CD4-positive, alpha-beta T cell (primary cell): ENCODE results near the gene MYO15B. TPM values are rescaled to one million over a fixed set of nuclear protein-coding genes. Genes with fewer than 3 reads are reported as not detected.

Experiments used
- ATAC-seq: fragments of 200-7000 bp; cut with Tn5 transposase; one replicate; pipeline ENCODE4 v1.10.0; 2022; ENCODE audit warnings: mild to moderate bottlenecking; ENCODE audit not compliant: poor library complexity
- CTCF ChIA-PET: fragments of 350-600 bp; sonication (Branson Sonifier 250); formaldehyde crosslinking; loops from one replicate; lab custom pipeline; 2021; ENCODE audit warnings: antibody characterized with exemption, inconsistent platforms; lab: Charles Lee
- POLR2A ChIA-PET: fragments of 350-600 bp; sonication (Branson Sonifier 250); formaldehyde crosslinking; loops from one replicate; lab custom pipeline; 2021; ENCODE audit warnings: antibody characterized with exemption, inconsistent platforms; lab: Charles Lee
- DNase-seq, 14 experiments: peaks; one replicate each; pipeline ENCODE4 v3.0.0-alpha.2; 2013 to 2020; ENCODE audit warnings: mixed read lengths in 2 of 14
- H3K27ac ChIP-seq, 2 donors: one replicate each; pipeline versions ENCODE4 v1.5.1 to v1.7.0; 2013; ENCODE audit warnings: low read length in 2 of 2, low read depth in 1 of 2, mild to moderate bottlenecking in 1 of 2
- H3K27me3 ChIP-seq, 2 experiments: 1 replicate in 1 of 2; 2 replicates in 1 of 2; pipeline versions ENCODE4 v1.6.1 to v1.7.0; 2013; ENCODE audit warnings: low read length in 2 of 2, control low read depth in 1 of 2, mild to moderate bottlenecking in 1 of 2, moderate library complexity in 1 of 2; ENCODE audit not compliant: insufficient read depth in 2 of 2, control insufficient read depth in 1 of 2
- H3K36me3 ChIP-seq: one replicate; pipeline ENCODE4 v1.6.1; 2013; ENCODE audit warnings: low read length, control low read depth; ENCODE audit not compliant: insufficient read depth
- H3K4me1 ChIP-seq: one replicate; pipeline ENCODE4 v1.6.1; 2013; ENCODE audit warnings: low read length, control low read depth; ENCODE audit not compliant: insufficient read depth
- H3K4me3 ChIP-seq: one replicate; pipeline ENCODE4 v1.5.1; 2013; ENCODE audit warnings: mild to moderate bottlenecking, low read length, moderate library complexity
- H3K9me3 ChIP-seq, 2 experiments: 1 replicate in 1 of 2; 2 replicates in 1 of 2; pipeline versions ENCODE4 v1.6.1 to v1.7.0; 2013; ENCODE audit warnings: low read length in 2 of 2, mild to moderate bottlenecking in 2 of 2, control low read depth in 1 of 2, moderate library complexity in 1 of 2; ENCODE audit not compliant: control insufficient read depth in 1 of 2, insufficient read depth in 1 of 2
- H3K27ac Mint-ChIP-seq: one replicate; pipeline ENCODE4 v1.8.0; 2020; ENCODE audit warnings: mixed read lengths
- H3K27me3 Mint-ChIP-seq: one replicate; pipeline ENCODE4 v1.8.0; 2021; ENCODE audit warnings: mixed read lengths
- H3K36me3 Mint-ChIP-seq: one replicate; pipeline ENCODE4 v1.8.0; 2021; ENCODE audit warnings: low read depth, mixed read lengths
- H3K4me1 Mint-ChIP-seq: one replicate; pipeline ENCODE4 v1.8.0; 2021; ENCODE audit warnings: low read depth, mixed read lengths
- H3K4me3 Mint-ChIP-seq: one replicate; pipeline ENCODE4 v1.8.0; 2020; ENCODE audit warnings: mild to moderate bottlenecking, mixed read lengths
- H3K9me3 Mint-ChIP-seq: one replicate; pipeline ENCODE4 v1.8.0; 2020; ENCODE audit warnings: mixed read lengths
- intact Hi-C, 2 experiments: fragments of 100-400 bp; cut with DNase I in 1 of 2; cut with micrococcal nuclease in 1 of 2; formaldehyde crosslinking; loops; one replicate each; pipeline versions ENCODE4 v1.15.1 to v1.9.0; 2023 to 2025; cut with DNase I, micrococcal nuclease
- total RNA-seq, 174 experiments: library from RNA in 2 of 174; stranded (reverse) in 2 of 174; gene quantifications; one replicate each; pipeline ENCODE4 v1.2.3 and lab custom pipeline; 2021 to 2026
- TF ChIP-seq, protein P1 (sequence below): fragments of 200-600 bp; IDR thresholded peaks from one replicate; pipeline ENCODE4 v1.8.0; 2022; ENCODE audit warnings: antibody characterized with exemption, mild to moderate bottlenecking

The MYO15B gene
- total RNA-seq, 2 experiments from 2014 or later, result 202 to 209 TPM

DNA sequence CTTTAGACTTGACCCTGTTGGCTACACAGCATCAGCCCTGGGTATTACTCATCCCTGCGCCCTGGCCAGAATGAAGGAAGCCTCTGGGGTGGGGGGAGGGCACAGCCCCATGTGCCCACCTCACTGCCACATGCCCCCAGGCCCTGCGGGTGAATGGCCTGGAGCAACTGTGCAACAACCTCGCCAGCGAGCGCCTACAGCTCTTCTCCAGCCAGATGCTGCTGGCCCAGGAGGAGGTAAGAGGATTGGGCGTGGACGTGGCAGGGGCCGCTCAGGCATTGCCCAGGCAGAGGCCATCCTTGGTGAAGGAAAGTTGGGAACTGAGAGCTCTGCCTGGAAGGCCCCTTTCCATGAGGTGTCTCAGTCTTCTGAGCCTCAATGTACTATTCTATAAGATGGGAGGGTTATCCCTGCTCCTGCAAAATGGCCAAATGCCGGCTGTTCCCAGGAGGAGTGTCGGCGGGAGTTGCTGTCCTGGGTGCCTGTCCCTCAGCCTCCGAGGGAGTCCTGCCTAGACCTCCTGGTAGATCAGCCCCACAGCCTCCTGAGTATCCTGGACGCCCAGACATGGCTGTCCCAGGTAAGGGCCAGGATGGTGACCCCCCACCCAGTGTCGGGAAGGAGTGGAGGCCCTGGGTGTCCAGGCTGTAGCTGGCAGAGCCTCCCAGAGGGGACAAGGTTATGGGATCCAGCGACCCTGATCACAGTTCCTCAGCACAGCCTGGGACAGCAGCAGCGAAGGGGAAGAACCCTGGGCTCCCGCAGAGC lies 8.9 kb downstream of the MYO15B start:
- H3K4me3 ChIP-seq, result no peak overlapping the region
- Mint-ChIP-seq H3K36me3 (no peaks in the 10 kb centered on the region), H3K27ac (no peak overlapping the region), H3K4me1 (no peaks in the 10 kb centered on the region), H3K9me3 (no peaks in the 10 kb centered on the region), H3K4me3 (no peak overlapping the region), H3K27me3 (no peaks in the 10 kb centered on the region)
- H3K4me1 ChIP-seq, result no peaks in the 10 kb centered on the region
- H3K9me3 ChIP-seq, result no peaks in the 10 kb centered on the region
- no peaks in the 10 kb centered on the region for H3K27me3 ChIP-seq
- TF ChIP-seq, protein P1, sequence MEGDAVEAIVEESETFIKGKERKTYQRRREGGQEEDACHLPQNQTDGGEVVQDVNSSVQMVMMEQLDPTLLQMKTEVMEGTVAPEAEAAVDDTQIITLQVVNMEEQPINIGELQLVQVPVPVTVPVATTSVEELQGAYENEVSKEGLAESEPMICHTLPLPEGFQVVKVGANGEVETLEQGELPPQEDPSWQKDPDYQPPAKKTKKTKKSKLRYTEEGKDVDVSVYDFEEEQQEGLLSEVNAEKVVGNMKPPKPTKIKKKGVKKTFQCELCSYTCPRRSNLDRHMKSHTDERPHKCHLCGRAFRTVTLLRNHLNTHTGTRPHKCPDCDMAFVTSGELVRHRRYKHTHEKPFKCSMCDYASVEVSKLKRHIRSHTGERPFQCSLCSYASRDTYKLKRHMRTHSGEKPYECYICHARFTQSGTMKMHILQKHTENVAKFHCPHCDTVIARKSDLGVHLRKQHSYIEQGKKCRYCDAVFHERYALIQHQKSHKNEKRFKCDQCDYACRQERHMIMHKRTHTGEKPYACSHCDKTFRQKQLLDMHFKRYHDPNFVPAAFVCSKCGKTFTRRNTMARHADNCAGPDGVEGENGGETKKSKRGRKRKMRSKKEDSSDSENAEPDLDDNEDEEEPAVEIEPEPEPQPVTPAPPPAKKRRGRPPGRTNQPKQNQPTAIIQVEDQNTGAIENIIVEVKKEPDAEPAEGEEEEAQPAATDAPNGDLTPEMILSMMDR, result no peak
- DNase-seq, result no peak
- no peaks in the 10 kb centered on the region for H3K36me3 ChIP-seq
- intact Hi-C loops, result no loop called here
- POLR2A ChIA-PET, result no interaction called here
- CTCF ChIA-PET, result no interaction called here
- no peak overlapping the region for H3K27ac ChIP-seq
- ATAC-seq, result no peak

DNA sequence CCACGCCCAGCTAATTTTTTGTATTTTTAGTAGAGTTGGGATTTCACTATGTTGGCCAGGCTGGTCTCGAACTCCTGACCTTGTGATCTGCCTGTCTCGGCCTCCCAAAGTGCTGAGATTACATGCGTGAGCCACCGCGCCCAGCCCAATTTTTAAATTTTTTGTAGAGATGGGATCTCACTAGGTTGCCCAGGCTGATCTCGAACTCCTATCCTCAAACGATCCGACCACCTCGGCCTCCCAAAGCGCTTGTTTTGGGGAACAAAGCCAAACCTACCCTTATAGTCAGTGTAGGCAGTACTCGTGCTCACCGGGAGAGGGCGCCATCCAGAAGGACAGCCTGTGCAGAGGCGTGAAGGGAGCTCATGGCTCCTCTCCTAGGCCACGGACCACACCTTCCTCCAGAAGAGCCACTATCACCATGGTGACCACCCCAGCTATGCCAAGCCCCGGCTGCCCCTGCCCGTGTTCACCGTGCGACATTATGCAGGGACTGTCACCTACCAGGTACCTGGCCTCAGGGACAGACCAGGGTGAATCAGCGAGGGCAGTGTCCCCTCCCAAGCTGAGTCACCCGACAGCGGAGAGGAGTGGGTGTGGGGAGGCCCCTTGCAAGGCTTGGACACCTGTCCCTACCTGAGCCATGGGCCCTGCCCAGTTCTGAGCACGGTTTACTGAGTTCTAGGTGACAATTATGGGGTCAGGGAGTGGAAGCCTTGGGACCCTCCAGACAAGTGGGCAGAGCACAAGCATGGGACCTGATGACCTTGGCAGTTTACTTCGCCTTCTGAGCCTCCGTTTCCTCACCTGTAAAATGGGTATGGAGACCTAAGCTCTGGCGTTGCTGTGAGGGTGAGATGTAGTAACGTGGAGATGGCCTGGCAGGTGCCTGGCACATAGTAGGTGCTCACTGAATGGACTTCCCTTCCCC lies 13.7 kb downstream of the MYO15B start:
- Mint-ChIP-seq H3K4me1 (no peaks in the 10 kb centered on the region), H3K9me3 (no peaks in the 10 kb centered on the region), H3K27ac (no peak overlapping the region), H3K36me3 (no peaks in the 10 kb centered on the region), H3K4me3 (no peak overlapping the region), H3K27me3 (no peaks in the 10 kb centered on the region)
- POLR2A ChIA-PET, result no interaction called here
- intact Hi-C loops, result no loop called here
- DNase-seq, result peak; percentile 37 to 72 (median 54)
- Histone ChIP-seq H3K36me3 (no peaks in the 10 kb centered on the region), H3K27me3 (no peaks in the 10 kb centered on the region), H3K4me1 (peaks cover 4% of the 10 kb centered on the region), H3K4me3 (no peak overlapping the region), H3K9me3 (no peaks in the 10 kb centered on the region), H3K27ac (no peak overlapping the region)
- peak; percentile 81 for ATAC-seq
- TF ChIP-seq, protein P1, result peak; percentile 64
- CTCF ChIA-PET, result interaction anchor here (0.6 to 1.3 kb wide), 5 partner anchors 9 to 152 kb away, joined by 3 to 6 read pairs (median 4); no protein-coding TSS in a partner anchor

DNA sequence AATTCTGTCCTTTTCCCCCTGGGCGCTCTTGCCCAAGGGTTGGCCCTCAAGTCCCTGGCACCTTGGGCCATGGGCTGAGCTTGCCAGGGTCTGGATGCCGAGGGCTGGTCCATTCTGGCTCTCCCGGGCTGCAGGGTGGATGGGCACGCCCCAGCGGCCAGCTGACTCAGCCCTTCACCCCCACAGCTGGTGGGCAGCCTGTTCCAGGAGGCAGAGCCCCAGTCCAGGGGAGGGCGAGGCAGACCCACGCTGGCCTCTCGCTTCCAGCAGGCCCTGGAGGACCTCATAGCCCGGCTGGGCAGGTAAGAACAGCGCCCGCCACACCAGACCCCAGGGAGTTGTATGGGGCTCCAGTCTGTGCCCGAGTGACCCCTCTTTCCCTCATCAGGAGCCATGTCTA lies 15.0 kb downstream of the MYO15B start:
- Mint-ChIP-seq H3K4me1 (no peaks in the 10 kb centered on the region), H3K27me3 (no peaks in the 10 kb centered on the region), H3K27ac (no peak overlapping the region), H3K36me3 (no peaks in the 10 kb centered on the region), H3K9me3 (no peaks in the 10 kb centered on the region), H3K4me3 (no peak overlapping the region)
- Histone ChIP-seq H3K27ac (no peak overlapping the region), H3K36me3 (no peaks in the 10 kb centered on the region), H3K27me3 (no peaks in the 10 kb centered on the region), H3K4me1 (peaks cover 4% of the 10 kb centered on the region), H3K4me3 (no peak overlapping the region), H3K9me3 (no peaks in the 10 kb centered on the region)
- ATAC-seq (no peak), DNase-seq (no peak)
- intact Hi-C loops, result no loop called here
- ChIA-PET CTCF (no interaction called here), POLR2A (no interaction called here)
- TF ChIP-seq, protein P1, result no peak
